Vagina (tissue), 2 donors: Measurements from ENCODE around the gene SIGLECL1.

Experiments
- CTCF ChIP-seq, 3 experiments: fragments of 450-650 bp in 2 of 3; fragments of 200-600 bp in 1 of 3; sonication (generic) in 1 of 3; IDR thresholded peaks; one replicate each; pipeline ENCODE4 v1.5.1; 2017 to 2019; ENCODE audit warnings: antibody characterized with exemption in 3 of 3, mild to moderate bottlenecking in 2 of 3, moderate library complexity in 2 of 3
- POLR2AphosphoS5 ChIP-seq, 2 donors: sonication (generic); formaldehyde crosslinking; IDR thresholded peaks; one replicate each; pipeline ENCODE4 v1.9.0; 2017; ENCODE audit warnings: antibody characterized with exemption in 2 of 2, mild to moderate bottlenecking in 2 of 2, low read depth in 1 of 2; ENCODE audit not compliant: insufficient read depth in 1 of 2

- TF ChIP-seq CTCF (IDR thresholded peaks at IDR 0.05): no peak
- TF ChIP-seq POLR2AphosphoS5 (IDR thresholded peaks at IDR 0.05; ENCODE audit: insufficient read depth in 1 of 2, low read depth in 1 of 2): no peak
Observed at GRCh38 chr19:51219307-51219706, 31.6 kb upstream of the SIGLECL1 start.
